GM19372 (cell line): ENCODE results near the gene FAM131B.

Source experiments
- ATAC-seq: cut with Tn5 transposase; IDR thresholded peaks from one replicate; pipeline ENCODE4 v1.9.1; 2021; ENCODE audit warnings: mild to moderate bottlenecking, low read depth, moderate library complexity; ENCODE audit not compliant: unreplicated experiment

Gene FAM131B

GRCh38 chr7:143329471-143330170 lies 32.9 kb downstream of the FAM131B start:
- no peak for ATAC-seq

GRCh38 chr7:143327903-143328302 lies 34.6 kb downstream of the FAM131B start:
- no peak for ATAC-seq

GRCh38 chr7:143325240-143325639 lies 37.3 kb downstream of the FAM131B start:
- ATAC-seq: no peak

- no peak for ATAC-seq
These were observed 38.9 kb downstream of the FAM131B start for GRCh38 chr7:143323653-143324052.

- no peak for ATAC-seq
These were observed 39.5 kb downstream of the FAM131B start for GRCh38 chr7:143322760-143323633.

DNA sequence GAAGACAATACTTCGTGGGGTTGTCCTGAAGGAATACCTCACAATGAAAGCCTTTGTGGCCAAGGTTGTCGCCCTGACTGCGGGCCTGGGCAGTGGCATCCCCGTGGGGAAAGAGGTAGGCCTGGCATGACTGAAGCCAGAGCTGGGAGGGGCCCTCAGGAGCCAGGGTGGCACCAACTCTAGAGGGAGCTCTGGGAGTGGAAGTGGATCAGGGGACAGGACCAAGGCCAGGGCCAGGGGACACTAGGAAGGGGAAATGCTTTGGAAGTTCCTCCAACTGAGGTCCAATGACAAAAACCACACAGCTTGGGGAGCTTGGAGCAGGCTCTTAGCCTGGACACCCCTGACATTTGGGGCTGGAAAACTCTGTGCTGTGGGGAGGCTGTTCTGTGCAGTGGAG lies 40.8 kb downstream of the FAM131B start:
- ATAC-seq: no peak

DNA sequence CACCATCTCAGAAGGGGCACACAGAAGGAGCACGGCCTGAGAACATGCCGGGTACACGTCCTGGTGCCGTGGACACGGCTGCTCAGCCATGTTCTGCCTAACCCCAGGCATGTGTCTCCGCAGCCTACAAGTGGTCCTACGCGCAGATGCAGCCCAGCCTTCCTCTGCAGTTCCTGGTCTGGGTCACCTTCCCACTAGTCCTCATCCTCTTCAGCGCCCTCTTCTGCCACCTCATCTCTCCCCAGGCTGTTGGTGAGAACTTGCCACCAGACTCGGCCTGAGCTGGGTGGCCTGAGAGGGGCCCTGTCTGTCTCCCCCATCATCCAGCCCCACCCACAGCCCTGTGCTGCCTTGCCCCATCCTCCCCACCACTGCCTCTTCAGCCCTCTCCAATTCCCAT lies 41.3 kb downstream of the FAM131B start:
- no peak for ATAC-seq

- no peak for ATAC-seq
These were observed 41.9 kb downstream of the FAM131B start for GRCh38 chr7:143320620-143321019.

- no peak for ATAC-seq
These were observed 43.9 kb downstream of the FAM131B start for GRCh38 chr7:143318661-143319060.

DNA sequence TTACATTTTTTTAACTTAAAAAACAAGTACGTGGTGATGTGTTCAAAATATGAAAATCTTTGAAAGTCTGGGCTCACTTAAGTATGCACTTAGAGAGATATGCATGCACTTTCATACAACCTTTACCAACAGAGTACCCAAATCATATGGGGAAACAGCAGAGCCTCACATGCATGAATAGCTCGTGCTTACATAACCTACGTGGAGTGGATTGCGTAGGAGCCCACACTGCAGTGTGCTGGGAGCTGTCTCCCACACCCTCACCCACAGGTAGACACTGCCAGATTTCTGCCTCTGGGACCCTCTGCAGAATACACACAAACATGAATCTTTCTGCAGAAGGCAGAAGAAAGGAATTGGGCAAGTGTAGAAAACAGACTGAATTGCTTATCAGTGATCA lies 46.0 kb downstream of the FAM131B start:
- ATAC-seq: no peak

GRCh38 chr7:143315776-143316175 lies 46.7 kb downstream of the FAM131B start, which contains the start of gene CLCN1:
Gene CLCN1 (plus strand): TSS chr7:143316111. CDS start chr7:143316213, 102 bp downstream.
- ATAC-seq: no peak

GRCh38 chr7:143314127-143314526 lies 48.4 kb downstream of the FAM131B start:
- ATAC-seq: no peak

GRCh38 chr7:143308632-143309031 lies 53.9 kb downstream of the FAM131B start:
- no peak for ATAC-seq

DNA sequence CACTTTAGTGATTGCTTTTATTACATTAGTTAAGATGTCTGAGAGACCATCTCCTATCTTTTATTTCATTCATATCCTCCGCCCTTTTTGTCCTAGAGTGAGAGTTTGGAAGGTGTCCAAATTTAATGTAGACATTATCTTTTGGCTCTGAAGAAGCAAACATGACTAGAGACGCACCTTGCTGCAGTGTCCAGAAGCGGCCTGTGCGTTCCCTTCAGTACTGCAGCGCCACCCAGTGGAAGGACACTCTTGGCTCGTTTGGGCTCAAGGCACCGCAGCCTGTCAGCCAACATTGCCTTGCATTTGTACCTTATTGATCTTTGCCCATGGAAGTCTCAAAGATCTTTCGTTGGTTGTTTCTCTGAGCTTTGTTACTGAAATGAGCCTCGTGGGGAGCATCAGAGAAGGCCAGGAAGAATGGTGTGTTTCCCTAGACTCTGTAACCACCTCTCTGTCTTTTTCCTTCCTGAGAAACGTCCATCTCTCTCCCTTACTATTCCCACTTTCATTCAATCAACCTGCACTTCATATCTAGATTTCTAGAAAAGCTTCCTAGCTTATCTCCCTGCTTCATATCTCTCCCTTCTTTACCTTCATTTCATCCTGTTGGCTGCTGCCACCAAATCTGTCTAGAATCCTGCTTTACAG lies 57.0 kb downstream of the FAM131B start:
- ATAC-seq: no peak

- no peak for ATAC-seq
These were observed 57.6 kb downstream of the FAM131B start for GRCh38 chr7:143304938-143305337.

GRCh38 chr7:143303733-143304132 lies 58.8 kb downstream of the FAM131B start:
- ATAC-seq: no peak
